IMR-90 (cell line): ENCODE data around the gene ELF5.

Experiments
- BHLHE40 ChIP-seq: fragments of 150-350 bp; IDR thresholded peaks from 2 replicates; pipeline ENCODE4 v1.6.1; 2016; ENCODE audit warnings: mild to moderate bottlenecking, low read depth, low read length
- CEBPB ChIP-seq: IDR thresholded peaks from 2 replicates; pipeline ENCODE4 v1.6.1; 2012; ENCODE audit warnings: low read depth, low read length, improper control_type of control experiment
- CHD1 ChIP-seq: IDR thresholded peaks from 2 replicates; pipeline ENCODE4 v1.6.1; 2012; ENCODE audit warnings: low read depth, low read length, improper control_type of control experiment
- FOS ChIP-seq: fragments of 150-350 bp; IDR thresholded peaks from 2 replicates; pipeline ENCODE4 v1.6.1; 2016; ENCODE audit warnings: low read depth, low read length
- MAFK ChIP-seq: IDR thresholded peaks from 2 replicates; pipeline ENCODE4 v1.6.1; 2012; ENCODE audit warnings: low read depth, low read length, improper control_type of control experiment
- MXI1 ChIP-seq: IDR thresholded peaks from 2 replicates; pipeline ENCODE4 v1.6.1; 2012; ENCODE audit warnings: low read depth, mild to moderate bottlenecking, low read length, moderate library complexity, borderline replicate concordance
- NFE2L2 ChIP-seq: fragments of 150-350 bp; IDR thresholded peaks from 2 replicates; pipeline ENCODE4 v1.6.1; 2016; ENCODE audit warnings: low read depth, mild to moderate bottlenecking, low read length
- POLR2A ChIP-seq: IDR thresholded peaks from 2 replicates; pipeline ENCODE4 v1.6.1; 2012; ENCODE audit warnings: mild to moderate bottlenecking, low read depth, low read length
- RAD21 ChIP-seq: IDR thresholded peaks from 2 replicates; pipeline ENCODE4 v1.6.1; 2012; ENCODE audit warnings: low read length, improper control_type of control experiment
- RFX5 ChIP-seq: IDR thresholded peaks from 2 replicates; pipeline ENCODE4 v1.8.0; 2012; ENCODE audit warnings: low read depth, mild to moderate bottlenecking, low read length, moderate library complexity
- SMC3 ChIP-seq: fragments of 150-350 bp; IDR thresholded peaks from 2 replicates; pipeline ENCODE4 v1.6.1; 2016; ENCODE audit warnings: low read depth, mild to moderate bottlenecking, antibody characterized with exemption, low read length, moderate library complexity
- TF ChIP-seq, protein P1 (sequence below): conservative IDR thresholded peaks from 2 replicates; pipeline ENCODE4 v1.5.1; 2012; ENCODE audit warnings: mild to moderate bottlenecking, low read depth, low read length, improper control_type of control experiment
- TF ChIP-seq, protein P2 (sequence below): fragments of 150-350 bp; IDR thresholded peaks from 2 replicates; pipeline ENCODE4 v1.6.1; 2017; ENCODE audit warnings: mild to moderate bottlenecking, antibody characterized with exemption, low read length, low read depth
- TF ChIP-seq, protein P3 (sequence below): fragments of 150-350 bp; IDR thresholded peaks from 2 replicates; pipeline ENCODE4 v1.6.1; 2016; ENCODE audit warnings: low read depth, mild to moderate bottlenecking, low read length, moderate library complexity, borderline replicate concordance

DNA sequence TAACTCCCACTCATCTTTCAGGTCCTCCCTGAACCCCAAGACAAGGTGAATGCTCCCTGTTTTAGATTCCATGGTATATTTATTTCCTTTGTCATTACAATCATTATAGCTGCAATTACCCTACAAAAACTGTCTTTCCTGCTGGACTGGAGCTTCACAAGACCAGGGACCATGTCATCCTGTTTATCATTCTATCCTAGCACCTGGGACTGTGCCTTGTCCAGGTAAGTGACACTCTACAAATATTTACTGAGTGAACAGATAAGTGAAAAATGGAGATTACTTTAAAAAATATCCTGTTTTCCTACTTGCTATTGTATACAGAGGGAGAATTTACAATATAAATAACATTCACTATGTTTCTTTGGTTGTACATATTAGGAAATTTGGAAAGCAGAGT lies 22.5 kb upstream of the ELF5 start:
- TF ChIP-seq CEBPB (no peak), RAD21 (no peak), MXI1 (no peak), POLR2A (no peak), SMC3 (no peak), FOS (no peak), NFE2L2 (no peak), BHLHE40 (no peak), MAFK (no peak), CHD1 (no peak), RFX5 (no peak)
- TF ChIP-seq, protein P1, sequence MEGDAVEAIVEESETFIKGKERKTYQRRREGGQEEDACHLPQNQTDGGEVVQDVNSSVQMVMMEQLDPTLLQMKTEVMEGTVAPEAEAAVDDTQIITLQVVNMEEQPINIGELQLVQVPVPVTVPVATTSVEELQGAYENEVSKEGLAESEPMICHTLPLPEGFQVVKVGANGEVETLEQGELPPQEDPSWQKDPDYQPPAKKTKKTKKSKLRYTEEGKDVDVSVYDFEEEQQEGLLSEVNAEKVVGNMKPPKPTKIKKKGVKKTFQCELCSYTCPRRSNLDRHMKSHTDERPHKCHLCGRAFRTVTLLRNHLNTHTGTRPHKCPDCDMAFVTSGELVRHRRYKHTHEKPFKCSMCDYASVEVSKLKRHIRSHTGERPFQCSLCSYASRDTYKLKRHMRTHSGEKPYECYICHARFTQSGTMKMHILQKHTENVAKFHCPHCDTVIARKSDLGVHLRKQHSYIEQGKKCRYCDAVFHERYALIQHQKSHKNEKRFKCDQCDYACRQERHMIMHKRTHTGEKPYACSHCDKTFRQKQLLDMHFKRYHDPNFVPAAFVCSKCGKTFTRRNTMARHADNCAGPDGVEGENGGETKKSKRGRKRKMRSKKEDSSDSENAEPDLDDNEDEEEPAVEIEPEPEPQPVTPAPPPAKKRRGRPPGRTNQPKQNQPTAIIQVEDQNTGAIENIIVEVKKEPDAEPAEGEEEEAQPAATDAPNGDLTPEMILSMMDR = no peak
- TF ChIP-seq, protein P2, sequence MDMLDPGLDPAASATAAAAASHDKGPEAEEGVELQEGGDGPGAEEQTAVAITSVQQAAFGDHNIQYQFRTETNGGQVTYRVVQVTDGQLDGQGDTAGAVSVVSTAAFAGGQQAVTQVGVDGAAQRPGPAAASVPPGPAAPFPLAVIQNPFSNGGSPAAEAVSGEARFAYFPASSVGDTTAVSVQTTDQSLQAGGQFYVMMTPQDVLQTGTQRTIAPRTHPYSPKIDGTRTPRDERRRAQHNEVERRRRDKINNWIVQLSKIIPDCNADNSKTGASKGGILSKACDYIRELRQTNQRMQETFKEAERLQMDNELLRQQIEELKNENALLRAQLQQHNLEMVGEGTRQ = no peak
- TF ChIP-seq, protein P3, sequence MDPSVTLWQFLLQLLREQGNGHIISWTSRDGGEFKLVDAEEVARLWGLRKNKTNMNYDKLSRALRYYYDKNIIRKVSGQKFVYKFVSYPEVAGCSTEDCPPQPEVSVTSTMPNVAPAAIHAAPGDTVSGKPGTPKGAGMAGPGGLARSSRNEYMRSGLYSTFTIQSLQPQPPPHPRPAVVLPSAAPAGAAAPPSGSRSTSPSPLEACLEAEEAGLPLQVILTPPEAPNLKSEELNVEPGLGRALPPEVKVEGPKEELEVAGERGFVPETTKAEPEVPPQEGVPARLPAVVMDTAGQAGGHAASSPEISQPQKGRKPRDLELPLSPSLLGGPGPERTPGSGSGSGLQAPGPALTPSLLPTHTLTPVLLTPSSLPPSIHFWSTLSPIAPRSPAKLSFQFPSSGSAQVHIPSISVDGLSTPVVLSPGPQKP = no peak
